IPS DF 4.7 (cell line): Measurements from ENCODE around the gene GZMH.
"Not testable (repeated sequence)": the region's sequence is repeated elsewhere in the genome, so short reads cannot be mapped to it uniquely, and the experiment has no call there.

Experiments
- DNase-seq: peaks from one replicate; pipeline ENCODE4 v3.0.0-alpha.2; 2013; ENCODE audit warnings: low spot score; ENCODE audit errors: extremely low read depth

The GZMH gene

DNA sequence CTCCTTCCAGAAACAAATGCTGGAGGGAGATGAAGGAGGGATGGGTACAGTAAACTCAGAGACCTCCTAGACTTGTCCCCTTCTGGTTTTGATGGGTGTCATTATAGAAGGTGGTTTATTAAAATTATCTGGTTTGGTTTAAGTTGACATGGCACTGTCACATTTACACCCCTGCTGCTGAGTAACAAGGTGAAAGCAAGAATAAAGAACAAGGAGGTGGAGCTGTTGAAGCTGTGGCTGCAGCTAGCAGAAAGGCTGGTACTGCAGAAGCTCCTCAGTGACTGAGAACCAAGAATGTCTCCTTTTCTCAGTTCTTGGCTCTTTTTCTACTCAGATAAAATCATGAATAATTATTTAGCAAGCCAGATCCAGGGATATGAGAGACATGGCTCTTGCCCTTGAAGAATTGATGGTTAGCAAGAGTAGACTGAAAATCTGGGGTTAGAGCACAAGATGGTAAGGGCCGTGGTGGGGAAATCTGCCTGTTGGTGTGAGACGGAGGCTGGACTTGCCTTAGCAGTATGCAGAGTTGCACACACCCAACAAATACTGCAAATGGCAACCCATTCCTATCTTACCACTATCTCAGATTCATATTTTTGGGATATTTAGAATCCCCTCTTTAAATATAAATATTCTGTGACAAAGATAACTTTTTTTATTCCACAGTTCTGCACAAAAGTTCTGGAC, at the start of gene GZMH:
Gene GZMH (minus strand): TSS at position 31 of the 690 bp plus-strand sequence. CDS start 72 bp downstream, outside the sequence.
- DNase-seq, result no peak

GRCh38 chr14:24648361-24648760, 38.9 kb upstream of the GZMH start:
- DNase-seq, result not testable (repeated sequence)

DNA sequence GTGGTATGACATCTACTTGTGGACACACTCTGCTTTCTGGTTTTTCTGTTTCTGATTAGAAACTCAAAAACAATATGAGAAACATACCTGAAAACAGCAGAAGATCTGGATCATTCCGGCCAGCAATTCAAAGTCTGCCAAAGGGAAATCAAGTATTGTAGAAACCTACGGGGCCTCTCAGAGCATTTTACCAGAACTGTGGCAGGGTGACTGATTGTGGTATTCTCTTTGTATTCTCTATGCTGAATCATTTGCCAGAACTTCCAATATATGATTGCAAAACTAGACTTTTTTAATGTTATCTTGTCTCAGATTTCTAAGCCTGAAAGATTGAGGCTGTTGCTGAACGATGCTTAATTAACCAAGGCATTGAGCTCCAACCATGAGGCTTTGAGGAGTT, 30.4 kb upstream of the GZMH start:
- DNase-seq, result no peak

- no peak for DNase-seq
Measured at GRCh38 chr14:24639270-24639669, 29.8 kb upstream of the GZMH start.

- DNase-seq, result no peak
Measured at GRCh38 chr14:24634158-24634557, 24.7 kb upstream of the GZMH start, which contains the start of gene GZMB. TSS of gene GZMB (minus strand) at chr14:24634190. CDS start at chr14:24634160, 30 bp downstream.

DNA sequence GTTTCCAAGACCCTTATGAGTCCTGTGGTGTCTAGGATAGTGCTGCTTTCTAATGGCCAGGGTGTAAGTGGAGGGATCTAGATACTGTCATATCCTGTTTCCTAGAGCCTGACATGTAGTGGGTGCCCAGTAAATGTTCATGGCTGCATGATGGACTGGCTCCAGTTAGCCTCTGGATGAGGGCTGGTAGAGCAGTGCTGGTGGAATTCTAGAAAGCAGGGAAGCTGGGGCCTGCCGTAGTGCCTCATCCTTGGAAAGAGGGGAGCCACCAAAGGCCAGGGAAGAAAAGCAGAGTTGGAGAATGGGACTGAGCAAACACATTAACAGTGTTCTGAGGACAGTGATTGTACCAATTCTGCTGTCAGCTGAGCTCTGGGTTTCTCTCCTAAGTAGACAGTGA, 23.9 kb upstream of the GZMH start:
- no peak for DNase-seq

DNA sequence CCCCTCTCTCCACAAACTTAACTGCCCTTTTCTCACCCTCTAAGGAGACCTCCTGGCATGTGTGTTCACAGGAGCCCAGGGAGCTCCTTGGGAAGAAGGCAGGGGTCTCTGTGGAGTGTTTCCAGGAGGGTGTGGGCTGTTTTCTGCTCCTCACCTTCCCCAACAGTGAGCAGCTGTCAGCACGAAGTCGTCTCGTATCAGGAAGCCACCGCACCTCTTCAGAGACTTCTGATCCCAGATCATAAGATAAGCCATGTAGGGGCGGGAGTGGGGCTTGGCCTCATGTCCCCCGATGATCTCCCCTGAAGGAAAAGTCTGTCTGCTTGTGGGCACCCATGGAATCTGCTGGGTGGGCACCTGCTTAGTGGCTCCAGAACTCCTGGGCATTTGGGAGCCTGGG, 23.3 kb upstream of the GZMH start:
- no peak for DNase-seq

GRCh38 chr14:24632336-24632735, 22.9 kb upstream of the GZMH start:
- no peak for DNase-seq

GRCh38 chr14:24631749-24632335, 22.4 kb upstream of the GZMH start:
- no peak for DNase-seq

DNA sequence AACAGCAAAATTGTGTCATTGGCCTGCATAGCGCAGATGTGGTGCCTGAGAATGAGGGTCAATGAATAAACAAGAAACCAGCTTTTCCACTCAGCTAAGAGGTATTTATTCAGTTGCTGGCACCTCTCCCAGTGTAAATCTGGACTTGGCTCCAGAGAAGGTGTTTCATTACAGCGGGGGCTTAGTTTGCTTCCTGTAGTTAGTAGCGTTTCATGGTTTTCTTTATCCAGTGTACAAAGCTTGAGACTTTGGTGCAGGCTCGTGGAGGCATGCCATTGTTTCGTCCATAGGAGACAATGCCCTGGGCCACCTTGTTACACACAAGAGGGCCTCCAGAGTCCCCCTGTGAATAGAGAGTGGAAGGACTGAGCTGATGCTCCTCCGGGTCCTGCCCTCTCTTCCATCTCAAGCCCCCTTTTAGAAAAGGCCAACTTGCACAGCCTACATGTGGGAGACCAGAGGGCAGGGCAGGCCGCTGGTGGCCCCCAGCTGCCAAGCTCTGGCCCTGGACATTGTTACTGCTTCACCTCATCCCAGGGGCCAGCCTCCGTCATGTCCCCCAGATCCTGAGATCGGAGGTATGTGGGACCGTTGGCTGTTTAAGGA, 21.5 kb upstream of the GZMH start:
- no peak for DNase-seq

DNA sequence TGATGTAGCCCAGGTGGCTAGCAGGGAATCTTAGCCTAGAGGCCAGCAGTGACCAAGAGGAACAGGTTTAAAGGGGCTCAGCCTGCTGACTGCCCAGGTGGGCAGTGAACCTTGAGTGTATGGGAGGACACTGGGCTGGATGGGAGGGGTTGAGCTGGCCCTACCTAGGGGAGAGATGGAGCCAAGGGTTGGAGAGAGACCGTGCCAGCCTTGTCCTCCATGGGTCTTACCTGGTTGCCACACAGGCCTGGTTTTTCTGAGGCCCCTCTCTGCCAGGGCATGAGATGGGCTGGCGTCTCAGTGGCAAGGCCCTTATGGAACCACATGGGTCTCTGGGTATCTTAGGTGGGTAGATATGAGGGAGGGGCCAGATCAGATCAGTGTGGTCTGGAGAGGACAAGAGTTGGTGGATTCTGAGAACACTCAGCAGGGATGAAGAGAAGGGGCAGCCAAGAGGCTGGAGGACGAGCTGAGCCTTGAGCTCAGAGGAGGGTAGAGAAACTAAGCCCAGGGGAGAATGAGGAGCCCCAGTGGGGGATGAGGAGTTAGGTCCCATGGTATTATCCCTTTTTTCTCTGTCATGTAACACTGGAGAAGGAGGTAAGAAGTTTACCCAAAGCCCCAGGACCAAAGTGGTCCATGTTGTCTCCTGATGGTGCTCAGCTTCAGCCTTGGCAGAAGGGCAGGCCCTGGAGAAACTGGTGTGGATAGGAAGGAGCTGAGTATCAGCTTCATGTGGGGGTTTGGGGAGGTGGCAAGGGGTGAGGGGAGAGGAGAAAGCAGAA, 20.8 kb upstream of the GZMH start:
- no peak for DNase-seq

DNA sequence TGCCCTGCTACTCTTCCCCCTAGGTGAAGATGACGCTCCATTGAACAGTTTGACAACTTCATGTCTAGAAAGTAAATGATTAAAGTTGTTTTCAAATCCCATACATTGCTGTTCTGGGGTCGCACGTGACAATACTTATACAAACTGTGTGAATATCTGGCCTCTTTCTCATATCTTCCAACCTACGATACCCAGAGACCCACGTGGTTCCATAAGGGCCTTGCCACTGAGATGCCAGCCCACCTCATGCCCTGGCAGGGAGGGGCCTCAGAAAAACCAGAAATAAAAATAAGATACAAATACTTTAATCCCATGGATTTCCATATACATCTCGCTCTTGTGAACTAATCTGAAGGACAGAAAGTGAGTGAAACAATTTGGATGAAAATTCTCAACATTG, 20.0 kb upstream of the GZMH start:
- no peak for DNase-seq

GRCh38 chr14:24613747-24614146, 4.3 kb upstream of the GZMH start:
- no peak for DNase-seq

GRCh38 chr14:24613241-24613640, 3.8 kb upstream of the GZMH start:
- no peak for DNase-seq

GRCh38 chr14:24612196-24612595, 2.7 kb upstream of the GZMH start:
- no peak for DNase-seq

DNA sequence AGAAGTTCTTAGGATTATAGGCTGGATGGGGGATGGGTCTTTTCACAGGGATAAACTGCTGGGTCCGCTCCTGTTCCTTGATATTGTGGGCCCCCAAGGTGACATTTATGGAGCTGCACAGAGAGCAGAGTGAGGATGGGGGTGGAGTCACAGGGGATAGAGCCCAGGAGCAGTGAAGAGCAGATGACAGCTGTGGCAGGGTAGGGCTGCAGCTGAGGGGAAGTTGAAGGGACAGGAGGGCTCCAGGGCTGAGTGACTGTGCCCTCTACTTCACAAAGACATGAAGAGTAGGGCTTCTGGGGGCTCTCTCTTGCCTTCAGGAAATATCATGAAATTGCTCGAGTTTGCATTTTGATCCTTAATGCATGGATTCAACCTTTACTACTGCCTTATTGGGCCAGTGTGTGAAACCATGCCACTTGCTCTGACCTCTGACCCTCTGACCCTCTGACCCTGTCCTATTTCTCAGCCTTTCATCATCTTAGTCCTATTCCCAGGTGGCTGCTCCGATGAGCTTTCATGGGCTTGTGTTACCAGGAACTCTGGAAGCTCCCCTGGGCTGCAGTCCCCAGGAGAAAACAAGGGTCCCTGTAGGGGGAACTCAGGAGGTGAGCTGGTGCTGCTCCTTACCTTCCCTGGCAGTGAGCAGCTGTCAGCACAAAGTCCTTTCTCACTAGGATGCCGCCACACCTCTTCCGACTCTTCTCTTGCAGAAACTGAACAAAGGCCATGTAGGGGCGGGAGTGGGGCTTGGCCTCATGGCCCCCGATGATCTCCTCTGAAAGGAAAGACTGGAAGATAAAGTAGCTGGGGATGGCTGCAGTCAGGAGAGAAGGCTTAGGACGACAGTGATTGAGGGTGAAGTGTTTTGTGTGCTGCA, 1.6 kb downstream of the GZMH start:
- no peak for DNase-seq

DNA sequence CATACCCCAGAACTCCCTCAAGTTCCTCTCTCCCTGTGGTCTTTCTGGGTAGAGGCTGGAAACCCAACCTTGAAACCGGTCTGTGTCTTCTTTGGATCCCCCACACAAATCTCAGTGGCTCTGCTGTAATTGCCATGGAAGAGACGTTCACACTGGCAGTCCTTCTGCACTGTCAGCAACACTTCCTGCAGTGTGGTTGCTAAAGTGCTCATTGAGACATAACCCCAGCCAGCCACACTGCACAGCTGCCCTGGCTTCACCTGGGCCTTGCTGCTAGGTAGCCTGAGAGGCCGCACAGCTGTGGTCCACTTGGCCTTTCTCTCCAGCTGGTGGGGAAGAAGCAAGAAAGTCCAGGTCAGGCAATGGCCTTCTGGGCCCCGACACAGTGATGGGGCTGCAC, 2.4 kb downstream of the GZMH start:
- DNase-seq, result no peak

DNA sequence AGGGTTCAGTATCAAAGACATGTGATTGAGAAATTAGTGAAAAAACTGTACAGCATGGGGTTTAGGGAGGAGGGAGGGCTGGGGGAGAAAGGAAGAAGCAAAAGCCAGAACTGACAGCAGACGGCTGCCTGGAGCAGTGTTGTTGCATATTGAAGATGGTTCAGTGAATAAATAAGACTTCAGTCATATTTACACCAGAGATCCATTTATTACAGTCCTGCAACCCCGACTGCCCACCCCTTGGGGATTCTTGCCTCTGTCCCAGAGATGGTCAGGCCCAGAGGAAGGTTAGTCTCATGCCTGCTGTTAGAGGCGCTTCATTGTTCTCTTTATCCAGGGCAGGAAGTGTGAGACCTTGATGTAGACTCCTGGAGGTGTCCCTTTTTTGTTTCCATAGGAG, 3.2 kb downstream of the GZMH start:
- DNase-seq, result no peak

GRCh38 chr14:24605435-24606190, 3.9 kb downstream of the GZMH start:
- DNase-seq, result peak; percentile 28

DNA sequence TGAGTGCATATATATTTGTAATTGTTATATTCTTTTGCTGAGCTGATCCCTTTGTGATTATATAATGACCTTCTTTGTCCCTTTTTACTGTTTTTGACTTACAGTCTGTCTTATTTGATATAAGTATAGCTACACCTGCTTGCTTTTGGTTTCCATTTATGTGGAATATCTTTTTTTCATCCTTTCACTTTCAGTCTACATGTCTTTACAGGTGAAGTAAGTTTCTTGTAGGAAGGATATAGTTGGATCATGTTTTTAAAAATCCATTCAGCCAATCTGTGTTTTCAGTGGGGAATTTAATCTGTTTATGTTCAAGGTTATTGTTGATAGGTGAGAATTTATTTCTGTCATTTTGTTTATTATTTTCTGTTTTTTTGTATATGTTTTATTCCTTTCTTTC, 12.1 kb downstream of the GZMH start:
- DNase-seq, result no peak
